Activated CD4-positive, alpha-beta T cell treated with anti-CD3 and anti-CD28 coated beads for 4 hours (primary cell): ENCODE data around the gene PRR15.

Source experiments
- DNase-seq, 2 donors: peaks; one replicate each; pipeline ENCODE4 v3.0.0-alpha.2; 2020

The PRR15 gene

GRCh38 chr7:29572558-29572957, 8.9 kb downstream of the PRR15 start:
- DNase-seq: no peak

- no peak for DNase-seq
Measured at GRCh38 chr7:29573567-29573966, 9.9 kb downstream of the PRR15 start.

- DNase-seq: no peak
Measured at GRCh38 chr7:29574659-29575058, 11.0 kb downstream of the PRR15 start.

- no peak for DNase-seq
Measured at GRCh38 chr7:29587195-29587808, 23.7 kb downstream of the PRR15 start.

- no peak for DNase-seq
Measured at GRCh38 chr7:29588212-29588611, 24.6 kb downstream of the PRR15 start.

GRCh38 chr7:29588900-29589696, 25.5 kb downstream of the PRR15 start:
- DNase-seq: no peak

- DNase-seq: no peak
Measured at GRCh38 chr7:29592866-29593265, 29.2 kb downstream of the PRR15 start.

- no peak for DNase-seq
Measured at GRCh38 chr7:29593459-29593858, 29.8 kb downstream of the PRR15 start.

- no peak for DNase-seq
Measured at GRCh38 chr7:29596593-29597178, 33.1 kb downstream of the PRR15 start.

GRCh38 chr7:29597266-29597665, 33.6 kb downstream of the PRR15 start:
- no peak for DNase-seq

GRCh38 chr7:29598137-29598536, 34.5 kb downstream of the PRR15 start:
- no peak for DNase-seq

GRCh38 chr7:29598613-29599012, 35.0 kb downstream of the PRR15 start:
- no peak for DNase-seq

GRCh38 chr7:29599026-29599425, 35.4 kb downstream of the PRR15 start:
- no peak for DNase-seq

- no peak for DNase-seq
Measured at GRCh38 chr7:29600661-29601060, 37.0 kb downstream of the PRR15 start.

- no peak for DNase-seq
Measured at GRCh38 chr7:29604052-29604451, 40.4 kb downstream of the PRR15 start.

- DNase-seq: no peak
Measured at GRCh38 chr7:29604702-29605101, 41.1 kb downstream of the PRR15 start.

GRCh38 chr7:29605671-29606070, 42.0 kb downstream of the PRR15 start:
- DNase-seq: no peak

GRCh38 chr7:29606287-29606721, 42.7 kb downstream of the PRR15 start:
- no peak for DNase-seq

- DNase-seq: no peak
Measured at GRCh38 chr7:29606830-29607229, 43.2 kb downstream of the PRR15 start.

- no peak for DNase-seq
Measured at GRCh38 chr7:29607259-29607658, 43.6 kb downstream of the PRR15 start.

- no peak for DNase-seq
Measured at GRCh38 chr7:29607889-29608288, 44.3 kb downstream of the PRR15 start.

- DNase-seq: no peak
Measured at GRCh38 chr7:29609162-29610037, 45.8 kb downstream of the PRR15 start.

- no peak for DNase-seq
Measured at GRCh38 chr7:29610086-29610485, 46.5 kb downstream of the PRR15 start.
